HG02970 (cell line): ENCODE measurements around the gene BAG1.

Source experiments
- ATAC-seq: cut with Tn5 transposase; IDR thresholded peaks from one replicate; pipeline ENCODE4 v1.9.1; 2021; ENCODE audit warnings: mild to moderate bottlenecking, moderate library complexity, moderate number of reproducible peaks; ENCODE audit not compliant: unreplicated experiment, low FRiP score

BAG1 gene

DNA sequence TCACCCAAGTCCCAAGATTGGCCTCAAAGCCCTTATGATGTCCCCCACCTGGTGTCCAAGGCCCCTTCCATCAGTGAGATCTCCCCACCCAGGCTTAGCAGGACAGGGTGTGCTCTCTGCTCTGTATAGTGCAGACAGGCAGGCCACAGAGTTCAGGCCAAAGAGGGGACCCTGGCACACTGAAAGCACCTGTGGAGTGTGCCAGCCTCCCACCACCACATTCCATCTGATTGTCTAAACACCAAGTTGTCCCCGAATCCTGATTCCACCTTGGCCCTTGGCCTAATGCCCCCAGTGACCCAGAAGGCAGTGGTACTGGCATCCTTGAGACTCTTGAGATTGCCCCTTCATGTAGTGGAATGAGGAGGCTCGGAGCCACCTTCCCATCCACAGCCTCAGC is 19.2 kb downstream of the BAG1 start:
- ATAC-seq = no peak

DNA sequence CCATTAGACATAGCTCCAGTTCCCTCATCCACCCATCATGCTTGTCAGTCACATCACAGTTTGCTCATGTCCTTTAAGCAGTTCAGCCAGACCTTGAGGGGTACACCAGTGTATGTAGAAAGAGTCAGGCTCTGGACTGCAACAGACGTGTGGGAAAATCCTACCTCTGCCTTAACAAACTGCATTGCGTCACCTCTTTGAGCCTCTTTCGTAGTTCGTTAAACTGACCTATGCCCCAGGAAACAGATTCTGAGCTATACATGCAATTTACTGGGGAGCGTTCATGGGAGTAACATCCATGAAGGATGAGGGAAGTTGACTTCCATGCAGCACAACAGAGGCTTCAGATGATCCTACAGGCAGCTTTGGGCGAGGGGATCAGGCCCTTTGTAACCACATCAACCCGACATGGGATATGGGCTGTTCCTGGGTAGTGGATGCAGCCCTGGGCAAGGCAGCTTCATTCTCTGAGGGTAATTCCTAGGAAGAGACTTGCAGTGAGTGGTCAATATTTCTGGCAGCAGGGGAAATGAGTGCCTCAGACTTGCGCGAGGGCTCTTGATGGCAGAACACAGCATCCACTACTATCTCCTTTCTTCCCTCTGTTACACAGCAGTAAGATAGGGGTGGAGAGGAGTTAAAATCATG is 20.2 kb downstream of the BAG1 start:
- no peak for ATAC-seq

DNA sequence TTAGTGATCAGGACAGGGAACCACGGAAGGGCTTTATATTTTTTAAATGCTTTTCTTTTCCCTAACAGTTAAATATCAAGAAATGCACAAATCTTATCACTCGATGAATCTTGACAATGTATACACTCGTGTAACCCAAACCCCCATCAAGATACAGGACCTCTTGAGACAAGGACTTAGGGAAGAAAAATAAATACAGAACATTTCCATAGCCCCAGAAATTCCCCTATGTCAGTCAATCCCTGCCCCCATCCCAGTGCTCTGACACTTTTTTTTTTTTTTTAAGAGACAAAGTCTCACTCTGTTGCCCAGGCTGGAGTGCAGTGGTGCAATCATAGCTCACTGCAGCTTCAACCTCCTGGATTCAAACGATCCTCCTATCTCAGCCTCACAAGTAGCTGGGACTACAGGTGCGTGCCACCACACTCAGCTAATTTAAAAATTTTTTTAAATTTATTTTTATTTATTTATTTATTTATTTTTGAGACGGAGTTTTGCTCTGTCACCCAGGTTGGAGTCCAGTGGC is 21.8 kb downstream of the BAG1 start:
- no peak for ATAC-seq

DNA sequence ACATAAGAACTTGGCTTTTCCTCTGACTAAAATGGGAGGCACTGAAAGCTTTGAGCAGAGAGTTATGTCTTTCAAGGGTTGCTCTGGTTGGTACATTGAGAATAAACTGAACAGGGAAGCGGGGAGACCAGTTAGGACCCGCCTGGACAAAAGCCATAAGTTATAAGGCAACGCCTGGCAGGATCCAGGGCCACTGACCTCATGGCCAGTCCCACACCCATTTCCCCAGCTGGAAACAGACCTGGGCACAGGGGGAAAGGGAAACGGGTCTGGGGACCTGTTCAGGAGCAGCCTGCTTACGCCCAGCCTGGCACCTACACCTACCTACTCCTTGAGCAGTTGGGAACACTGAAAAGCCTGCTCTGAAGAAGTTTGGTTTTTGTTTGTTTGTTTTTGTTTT is 23.2 kb downstream of the BAG1 start:
- no peak for ATAC-seq

DNA sequence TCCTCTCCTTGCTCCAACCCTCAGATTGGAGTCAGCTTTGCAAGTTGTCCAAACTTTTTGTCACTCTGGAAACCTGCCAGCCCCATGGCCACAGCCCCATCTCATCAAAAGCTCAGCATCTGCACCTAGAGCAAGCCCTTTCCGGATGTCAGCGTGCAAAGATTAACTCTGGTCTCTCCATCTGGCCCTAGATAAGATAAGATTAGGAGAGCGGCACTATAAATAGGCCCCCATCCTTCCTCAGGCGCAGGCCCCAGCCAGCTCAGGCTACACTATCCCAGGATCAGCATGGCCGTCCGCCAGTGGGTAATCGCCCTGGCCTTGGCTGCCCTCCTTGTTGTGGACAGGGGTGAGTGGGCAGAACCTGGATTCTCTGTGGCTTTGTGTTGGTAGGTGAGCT is 24.6 kb downstream of the BAG1 start, which contains the start of gene SPINK4:
TSS of gene SPINK4 (plus strand) at position 247 of the 400 bp plus-strand sequence. CDS start at position 289, 42 bp downstream.
- no peak for ATAC-seq

DNA sequence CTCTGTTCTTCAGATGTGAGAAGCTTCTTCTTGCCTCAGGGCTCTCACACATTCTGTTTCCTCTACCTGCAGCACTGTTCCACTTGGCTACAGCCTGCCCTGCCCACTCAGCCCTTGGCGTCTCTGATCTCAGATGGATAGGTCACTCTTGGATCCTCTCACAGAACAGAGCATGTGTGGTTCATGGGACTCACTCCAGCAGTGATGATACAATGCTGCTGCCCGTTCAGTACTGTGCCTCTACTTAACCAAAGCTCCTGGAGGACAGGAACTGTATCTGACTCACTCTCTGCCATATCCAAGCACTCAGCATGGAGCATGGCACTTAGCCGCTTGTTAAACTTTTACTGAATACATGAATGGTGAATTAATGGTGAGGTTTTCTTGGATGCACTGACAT is 27.9 kb downstream of the BAG1 start:
- ATAC-seq = no peak

DNA sequence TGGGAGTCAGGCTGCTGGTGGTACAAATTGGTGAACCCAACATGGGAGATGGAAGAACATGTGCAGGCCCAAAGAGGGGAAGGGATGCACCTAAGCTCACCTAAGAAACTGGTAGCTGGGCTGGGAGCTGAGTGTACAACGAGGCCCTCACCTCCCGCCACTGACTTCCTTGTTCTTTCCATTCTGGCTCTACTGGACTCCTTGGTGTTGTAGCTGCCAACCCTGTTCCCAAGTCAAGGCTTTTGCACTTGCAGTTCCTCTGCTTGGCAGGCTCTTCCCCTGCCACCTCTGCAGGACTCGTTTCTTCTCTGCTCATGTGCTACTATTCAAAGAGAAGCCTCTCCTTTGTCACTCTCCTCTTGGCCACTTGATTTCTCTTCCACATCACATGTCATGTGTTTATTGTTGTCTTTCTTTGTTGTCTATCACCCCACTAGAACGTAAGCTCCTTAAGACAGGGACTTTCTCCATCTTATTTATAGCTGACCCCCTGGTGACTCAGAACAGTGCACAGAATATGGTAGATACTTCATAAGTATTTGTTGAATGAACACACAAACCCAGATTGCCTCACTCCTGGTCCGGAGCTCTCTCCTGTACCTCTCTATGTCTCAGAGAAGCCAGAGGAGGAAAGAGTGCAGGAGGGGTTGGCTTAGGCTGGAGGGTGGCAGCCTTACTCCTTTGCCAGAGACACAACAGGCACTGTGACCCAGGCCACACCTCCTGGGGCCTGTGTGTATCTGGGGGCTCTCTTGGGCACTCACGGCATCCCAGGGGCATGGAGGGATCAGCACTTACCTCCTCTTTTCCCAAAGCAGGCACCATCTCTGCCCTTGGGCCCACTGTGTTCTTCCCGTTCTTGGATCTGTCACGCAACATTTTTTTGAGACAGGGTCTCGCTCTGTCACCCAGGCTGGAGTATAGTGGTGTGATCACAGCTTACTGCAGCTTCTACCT is 29.7 kb downstream of the BAG1 start:
- ATAC-seq = no peak

DNA sequence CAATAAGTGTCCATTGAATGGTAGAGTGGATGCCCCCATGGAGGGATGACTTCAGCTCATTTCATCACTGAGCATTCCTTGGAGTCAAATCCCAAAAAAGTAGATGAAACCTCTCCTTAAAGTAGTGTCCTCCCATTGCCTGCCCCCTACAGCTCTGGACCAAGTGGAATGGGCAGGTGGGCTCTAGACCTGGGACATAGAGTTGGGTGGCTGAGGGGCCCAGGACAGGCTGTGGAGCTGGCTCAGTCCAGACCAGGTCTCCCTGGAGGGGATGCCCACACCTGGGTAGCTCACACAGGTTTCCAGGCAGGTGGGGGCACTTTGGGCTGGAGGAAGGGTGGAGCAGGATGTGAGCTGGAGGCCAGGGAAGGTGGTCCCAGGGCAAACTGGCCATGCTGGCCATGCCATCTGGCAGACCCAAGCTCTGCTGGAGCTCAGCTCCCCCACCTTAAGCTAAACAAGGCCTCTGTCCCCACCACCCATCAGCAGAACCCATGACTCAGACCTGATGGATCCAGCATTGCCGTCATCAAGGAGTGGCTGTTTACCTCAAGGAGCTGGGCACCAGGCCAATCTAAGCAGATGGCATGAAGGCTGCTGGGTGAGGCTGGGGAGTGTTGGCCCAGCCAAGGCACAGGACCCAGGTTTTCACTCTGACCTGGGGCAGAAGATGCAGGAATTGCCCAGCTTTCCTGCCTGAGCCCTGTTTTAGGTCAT is 30.7 kb downstream of the BAG1 start:
- ATAC-seq = no peak

DNA sequence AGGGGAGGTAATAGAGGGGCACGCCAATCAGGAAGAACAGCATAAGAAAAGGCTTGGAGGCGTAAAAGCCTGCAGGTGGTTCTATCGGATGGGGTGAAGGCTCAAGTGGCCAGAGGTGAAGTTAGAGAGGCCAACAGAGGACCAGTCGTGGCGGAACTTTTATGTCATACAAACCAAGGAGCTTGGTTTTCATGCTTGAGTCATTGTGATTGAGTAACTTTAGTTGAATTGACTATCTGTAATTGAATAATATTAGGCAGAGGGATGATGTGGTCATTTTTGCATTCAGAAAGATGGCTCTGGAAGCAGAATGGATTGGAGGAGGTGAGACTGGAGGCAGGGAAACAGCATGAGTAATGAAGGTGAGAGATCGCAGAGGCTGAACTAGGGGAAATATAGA is 31.7 kb downstream of the BAG1 start:
- ATAC-seq = no peak

DNA sequence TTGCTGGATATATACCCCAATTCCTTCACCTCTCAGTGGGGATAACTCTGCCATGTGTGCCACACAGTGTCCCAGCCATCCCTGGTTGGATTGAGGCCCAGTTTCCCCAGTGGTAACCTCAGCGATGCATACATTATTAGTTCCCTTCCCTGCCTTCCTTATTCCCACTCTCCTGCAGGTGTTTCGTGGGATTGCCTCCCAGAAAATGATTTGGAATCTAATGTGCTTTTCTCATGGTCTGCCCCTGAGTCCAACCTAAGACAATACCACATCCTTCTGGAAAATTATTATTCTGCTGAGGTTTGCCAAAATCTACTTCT is 32.9 kb downstream of the BAG1 start:
- ATAC-seq = no peak

DNA sequence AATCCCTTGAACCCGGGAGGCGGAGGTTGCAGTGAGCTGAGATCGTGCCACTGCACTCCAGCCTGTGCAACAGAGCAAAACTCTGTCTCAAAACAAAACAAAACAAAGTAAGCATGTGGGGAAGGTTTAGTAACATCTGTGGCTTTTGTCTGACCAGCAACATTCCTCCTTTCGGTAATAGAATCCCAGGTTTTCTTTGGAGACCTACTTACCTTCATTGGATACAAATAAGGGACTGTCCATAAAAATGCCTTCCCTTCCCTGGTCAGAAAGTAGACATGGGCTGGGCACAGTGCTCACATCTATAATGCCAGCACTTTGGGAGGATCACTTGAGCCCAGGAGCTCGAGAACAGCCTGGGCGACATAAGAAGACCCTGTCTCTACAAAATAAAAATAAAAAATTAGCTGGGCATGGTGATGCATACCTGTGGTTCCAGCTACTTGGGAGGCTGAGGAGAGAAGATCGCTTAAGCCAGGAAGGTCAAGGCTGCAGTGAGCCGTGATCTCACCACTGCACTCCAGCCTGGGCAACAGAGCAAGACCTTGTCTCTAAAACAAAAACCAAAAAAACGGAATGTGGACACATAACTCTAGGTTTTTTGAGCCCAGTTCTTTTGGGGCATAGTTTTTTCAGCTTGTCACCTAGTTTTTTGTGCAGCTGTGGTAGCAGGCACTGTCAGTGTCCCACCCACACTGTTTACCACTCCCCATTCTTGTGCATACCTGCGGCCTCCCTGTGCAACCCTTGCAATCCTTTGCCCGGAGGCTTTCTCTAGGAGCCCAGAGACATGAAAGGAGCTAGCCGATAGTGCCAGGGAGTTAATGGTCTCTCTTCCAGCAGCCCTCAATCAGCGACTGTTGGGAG is 33.5 kb downstream of the BAG1 start:
- ATAC-seq = no peak

DNA sequence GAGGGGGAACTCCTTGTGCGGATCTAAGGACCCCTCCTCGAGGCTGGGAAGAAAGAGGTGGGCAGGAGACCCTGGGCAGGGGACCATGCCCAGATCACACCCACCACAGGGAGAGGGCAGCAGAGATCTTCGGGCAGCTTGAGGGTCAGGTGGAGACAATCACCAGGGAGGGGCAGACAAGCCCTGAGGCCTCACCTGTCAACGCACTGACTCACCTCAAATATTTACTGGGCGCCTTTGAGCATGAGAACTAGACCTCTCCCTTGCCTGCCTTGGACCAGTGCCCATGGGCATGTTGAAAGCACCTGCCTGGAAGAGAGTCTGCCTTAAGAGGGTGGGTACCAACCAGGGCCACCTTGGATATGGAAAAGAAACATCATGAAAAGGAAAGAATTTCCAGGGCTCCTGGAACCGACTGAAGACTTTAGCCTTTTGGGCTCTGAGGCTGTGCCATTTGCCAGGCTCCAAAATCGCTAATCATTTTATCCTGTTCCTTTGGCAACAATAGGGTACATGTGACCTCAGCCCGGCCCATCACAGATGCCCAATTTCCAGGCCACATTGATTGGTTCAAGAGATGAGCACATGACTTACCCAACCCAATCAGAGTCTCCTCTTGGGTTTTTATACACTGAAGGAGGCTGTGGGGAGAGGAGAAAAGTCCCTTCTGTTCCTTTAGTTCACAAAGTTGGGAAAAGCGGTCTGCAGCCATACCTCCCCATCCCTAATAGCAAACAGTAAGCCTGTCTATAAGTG is 35.0 kb downstream of the BAG1 start:
- ATAC-seq = no peak

DNA sequence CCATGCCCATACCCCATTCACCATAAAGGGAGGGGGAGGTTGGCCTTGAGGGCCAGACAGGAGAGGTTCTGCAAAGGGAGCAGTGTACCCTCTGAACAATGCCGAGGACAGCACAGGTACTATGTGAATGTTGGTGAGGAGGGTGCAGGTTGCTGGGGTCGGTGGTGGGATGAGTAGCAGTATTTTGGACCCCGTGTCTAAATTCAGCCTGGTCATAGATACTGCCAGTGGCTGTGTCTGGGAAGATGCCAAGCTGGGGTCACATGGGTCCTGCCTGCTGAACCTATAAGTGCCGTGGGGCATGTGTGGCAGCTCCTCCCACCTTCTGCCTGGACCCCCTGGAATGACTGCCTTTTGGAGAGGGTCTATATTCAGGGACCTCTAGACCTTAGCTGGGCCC is 35.9 kb downstream of the BAG1 start:
- ATAC-seq = no peak

DNA sequence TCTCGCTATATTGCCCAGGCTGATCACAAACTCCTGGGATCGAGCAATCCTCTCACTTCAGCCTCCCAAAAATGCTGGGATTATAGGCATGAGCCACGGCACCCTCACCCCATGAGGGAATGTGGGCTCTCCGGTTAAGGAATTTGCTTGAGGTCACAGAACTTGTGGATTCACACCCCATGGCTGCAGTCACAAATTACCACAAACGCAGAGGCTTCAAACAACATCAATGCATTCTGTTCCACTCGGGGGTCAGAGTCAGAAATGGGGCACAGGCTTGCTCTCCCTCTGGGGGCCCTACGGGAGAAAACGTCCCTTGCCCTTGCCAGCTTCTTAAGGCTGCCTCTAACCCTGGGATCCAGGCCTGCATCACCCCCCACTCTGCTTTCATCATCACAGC is 36.8 kb downstream of the BAG1 start:
- no peak for ATAC-seq

DNA sequence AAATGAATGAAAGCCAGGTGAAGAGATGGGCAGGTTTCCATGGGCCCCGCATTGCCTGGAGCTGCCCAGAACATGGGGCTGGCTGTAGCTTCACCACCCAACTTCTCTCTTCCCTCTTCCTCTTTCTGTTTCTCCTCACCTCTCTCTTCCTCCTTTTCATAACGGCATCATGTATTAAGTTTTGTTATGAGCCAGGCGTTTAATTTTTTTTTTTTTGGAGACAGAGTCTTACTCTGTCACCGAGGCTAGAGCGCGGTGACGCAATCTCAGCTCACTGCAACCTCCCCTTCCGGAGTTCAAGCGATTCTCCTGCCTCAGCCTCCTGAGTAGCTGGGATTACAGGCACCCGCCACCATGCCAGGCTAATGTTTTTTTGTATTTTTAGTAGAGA is 37.5 kb downstream of the BAG1 start:
- ATAC-seq = no peak

DNA sequence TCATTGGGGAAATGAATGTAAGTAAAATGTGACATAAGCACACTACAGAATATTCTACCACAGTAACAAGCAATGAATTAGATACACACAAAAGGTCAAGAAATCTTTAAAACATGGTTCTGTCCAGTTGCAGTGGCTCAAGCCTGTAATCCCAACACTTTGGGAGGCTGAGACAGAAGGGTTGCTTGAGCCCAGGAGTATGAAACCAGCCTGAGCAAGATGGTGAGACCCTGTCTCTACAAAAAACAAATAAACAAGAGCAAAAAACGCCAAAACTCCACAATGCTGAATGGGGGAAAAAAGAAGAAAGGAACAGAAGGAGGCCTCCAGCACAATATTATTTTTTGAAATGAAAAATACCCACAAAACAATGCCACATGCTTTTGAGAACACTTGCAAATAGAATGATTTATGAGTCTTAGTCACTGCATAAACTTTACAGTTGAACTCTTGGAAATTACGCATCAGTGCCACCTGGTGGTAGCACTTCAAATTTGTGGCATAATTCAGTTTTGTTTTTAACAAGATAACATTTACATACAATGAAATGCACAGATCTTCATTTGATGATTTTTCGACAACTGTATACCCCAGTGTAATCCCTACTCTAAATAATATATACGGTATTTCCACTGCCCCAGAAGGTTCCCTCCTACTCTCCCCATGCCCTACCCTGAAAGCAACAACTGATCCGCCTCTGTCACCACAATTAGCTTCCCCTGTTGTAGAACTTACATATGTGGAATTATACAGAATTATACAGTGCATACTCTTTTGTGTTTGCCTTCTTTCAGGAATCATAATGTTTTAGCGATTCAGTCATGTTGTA is 39.0 kb downstream of the BAG1 start:
- ATAC-seq = no peak

DNA sequence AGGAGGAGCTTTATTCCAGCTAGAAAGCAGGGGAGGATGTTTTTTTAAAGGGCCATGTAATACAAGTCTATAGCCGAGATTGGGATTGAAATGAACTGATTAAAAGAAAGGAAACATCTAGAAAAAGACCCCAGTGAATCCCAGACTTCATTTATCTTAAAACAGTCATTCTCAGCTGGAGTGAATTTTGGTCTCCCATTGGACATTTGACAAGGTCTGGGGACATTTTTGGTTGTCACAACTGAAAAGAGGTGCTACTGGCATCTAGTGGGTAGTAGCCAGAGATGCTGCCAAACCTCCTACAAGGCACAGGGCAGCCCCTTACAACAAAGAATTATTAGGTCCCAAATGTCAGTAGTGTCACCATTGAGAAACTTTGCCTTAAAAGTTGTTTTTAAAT is 40.8 kb downstream of the BAG1 start:
- ATAC-seq = no peak

DNA sequence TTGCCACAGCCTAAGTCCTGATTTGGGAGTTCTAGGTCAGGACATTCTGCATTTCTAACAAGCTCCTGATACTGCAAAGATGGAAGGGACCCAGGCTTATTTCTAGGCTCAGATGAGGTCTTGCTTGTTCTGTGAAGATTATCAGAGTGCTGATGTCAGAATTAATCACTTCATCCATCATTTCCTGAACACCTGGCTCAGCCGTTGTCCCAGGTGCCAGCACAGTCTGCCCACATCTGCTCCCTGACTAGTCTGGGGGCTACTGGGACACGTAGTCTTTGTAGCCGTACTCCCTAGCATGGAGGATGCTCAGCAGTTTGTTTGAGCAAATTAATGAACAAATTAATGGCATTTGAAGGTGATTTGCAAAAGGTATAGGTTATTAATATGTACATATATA is 42.5 kb downstream of the BAG1 start:
- no peak for ATAC-seq

DNA sequence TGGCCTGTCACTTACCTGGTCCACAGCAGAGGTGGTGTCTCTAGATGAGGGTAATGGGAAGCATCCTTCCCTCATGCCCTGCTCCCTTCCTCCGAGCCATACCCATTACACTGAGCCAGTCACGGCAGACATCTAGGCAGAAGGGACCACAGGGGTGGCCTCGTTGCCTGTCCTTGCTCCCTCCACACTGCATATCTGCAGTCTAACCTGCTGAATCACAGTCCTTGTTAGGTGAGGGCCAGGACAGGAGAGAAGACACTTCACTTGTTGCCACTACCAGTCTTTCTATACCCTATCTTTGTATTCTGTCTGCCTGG is 43.0 kb downstream of the BAG1 start:
- no peak for ATAC-seq
